K562 (cell line): ENCODE measurements around the gene NDOR1. TPM values are rescaled to one million over a fixed set of nuclear protein-coding genes. Genes with fewer than 3 reads are reported as not detected.
A peak's percentile ranks its signal among the peaks of the same experiment; 100 is the strongest.

ENCODE experiments used
- AFF4 ChIP-seq: sonication (generic); formaldehyde crosslinking; IDR thresholded peaks from 2 replicates; pipeline ENCODE4 v1.8.0; 2023; ENCODE audit warnings: mild to moderate bottlenecking, missing genetic modification reagents
- BRD4 ChIP-seq: fragments of 200-600 bp; sonication (generic); IDR thresholded peaks from 2 replicates; pipeline ENCODE4 v1.6.1; 2017; ENCODE audit warnings: inconsistent platforms
- CCNT2 ChIP-seq: IDR thresholded peaks from 2 replicates; pipeline ENCODE4 v1.6.1; 2011; ENCODE audit warnings: borderline replicate concordance, low read depth, mild to moderate bottlenecking, moderate library complexity, mixed read lengths, low read length; ENCODE audit not compliant: insufficient read length; ENCODE audit errors: extremely low read depth
- CREB1 ChIP-seq, 2 experiments: sonication (generic) in 1 of 2; formaldehyde crosslinking in 1 of 2; IDR thresholded peaks; 2 replicates each; pipeline versions ENCODE4 v1.6.1 to v1.8.0; 2012 to 2022; ENCODE audit warnings: inconsistent platforms in 1 of 2, mild to moderate bottlenecking in 1 of 2, missing genetic modification reagents in 1 of 2, moderate library complexity in 1 of 2
- CTBP1 ChIP-seq: fragments of 450-650 bp; IDR thresholded peaks from 2 replicates; pipeline ENCODE4 v1.6.1; 2016; ENCODE audit warnings: borderline replicate concordance
- MAFK ChIP-seq: IDR thresholded peaks from 2 replicates; pipeline ENCODE4 v1.6.1; 2011; ENCODE audit warnings: low read length, improper control_type of control experiment
- MAX ChIP-seq: sonication (generic); formaldehyde crosslinking; IDR thresholded peaks from 2 replicates; pipeline ENCODE4 v1.9.0; 2022; ENCODE audit warnings: mild to moderate bottlenecking, missing genetic modification reagents
- SIX5 ChIP-seq, 2 experiments: IDR thresholded peaks; 2 replicates each; pipeline ENCODE4 v1.6.1; 2011; ENCODE audit warnings: low read length in 2 of 2, borderline replicate concordance in 1 of 2, low read depth in 1 of 2, mild to moderate bottlenecking in 1 of 2, moderate library complexity in 1 of 2; ENCODE audit not compliant: insufficient read depth in 1 of 2
- SMARCB1 ChIP-seq: IDR thresholded peaks from 2 replicates; pipeline ENCODE4 v1.6.1; 2011; ENCODE audit warnings: improper control_type of control experiment, low read depth; ENCODE audit not compliant: insufficient read length
- THAP12 ChIP-seq: fragments of 250-450 bp; sonication (Bioruptor Pico); IDR thresholded peaks from 2 replicates; pipeline ENCODE4 v1.9.0; 2021; ENCODE audit warnings: mild to moderate bottlenecking, inconsistent platforms
- TOE1 ChIP-seq, 2 experiments: fragments of 450-650 bp in 1 of 2; sonication (generic) in 1 of 2; formaldehyde crosslinking in 1 of 2; IDR thresholded peaks; 2 replicates each; pipeline versions ENCODE4 v1.7.1 to v1.8.0; 2016 to 2022; ENCODE audit warnings: borderline replicate concordance in 2 of 2, mild to moderate bottlenecking in 2 of 2, antibody characterized with exemption in 1 of 2, inconsistent platforms in 1 of 2, low read depth in 1 of 2, missing genetic modification reagents in 1 of 2, moderate library complexity in 1 of 2
- YY1 ChIP-seq, 3 experiments: IDR thresholded peaks; 2 replicates each; pipeline ENCODE4 v1.6.1; 2011; ENCODE audit warnings: low read length in 2 of 3, mild to moderate bottlenecking in 2 of 3, moderate library complexity in 2 of 3, borderline replicate concordance in 1 of 3, control low read depth in 1 of 3, low read depth in 1 of 3; ENCODE audit not compliant: insufficient read depth in 3 of 3, insufficient replicate concordance in 2 of 3, control insufficient read depth in 1 of 3, insufficient read length in 1 of 3; ENCODE audit errors: extremely low read depth in 1 of 3
- ZBTB17 ChIP-seq: fragments of 450-650 bp; formaldehyde crosslinking; IDR thresholded peaks from 2 replicates; pipeline ENCODE4 v1.4.0; 2020; ENCODE audit warnings: mild to moderate bottlenecking
- polyA plus RNA-seq, 8 experiments: library from polyadenylated mRNA; depleted of rRNA in 4 of 8; stranded (reverse) in 5 of 8; unstranded in 3 of 8; fragments of >200 nt; fragmentation: Nextera tagmentation in 2 of 8; fragmentation: Illumina TruSeq in 1 of 8; extraction: Ambion mirVana in 2 of 8; extraction: Trizol in 1 of 8; gene quantifications; 2 replicates each; pipeline versions ENCODE4 v1.2.1 to v1.2.3, GENCODE V29; 2011 to 2014; ENCODE audit warnings: inconsistent platforms in 1 of 8, missing spikeins in 1 of 8
- total RNA-seq, 7 experiments: library from RNA; depleted of rRNA in 6 of 7; stranded (reverse); fragments of >200 nt in 6 of 7; fragmentation: Illumina TruSeq in 2 of 7; extraction: Trizol in 2 of 7; gene quantifications; 2 replicates each; pipeline versions ENCODE4 v1.2.1 to v1.2.3, GENCODE V29; 2011 to 2021; ENCODE audit warnings: low replicate concordance in 1 of 7
- TF ChIP-seq, protein P1 (sequence below): sonication (generic); formaldehyde crosslinking; IDR thresholded peaks from 2 replicates; pipeline ENCODE4 v1.8.1; 2022; ENCODE audit warnings: missing genetic modification reagents

The NDOR1 gene
- total and polyA plus RNA-seq, 9 of the 15 experiments (the other 6 are each of a cell fraction or from before 2014, with no cell fraction given): 0.06 to 36.9 (median 6.9) TPM

GRCh38 chr9:137188490-137189296, 16.8 kb upstream of the NDOR1 start, which contains the start of the genes ANAPC2 and SSNA1 (continued):
- TF ChIP-seq THAP12 (CRISPR knock-in tag) (peak; percentile 17; the same call in 1 of the 2 replicates), SIX5 (IDR thresholded peaks at IDR 0.05; ENCODE audit: borderline replicate concordance in 1 of 2, insufficient read depth in 1 of 2, low read depth in 1 of 2, low read length in 2 of 2) (peak; percentile 59 to 67; a peak in 3 of 4 replicates), MAX (CRISPR knock-in tag) (peak; percentile 85), AFF4 (CRISPR knock-in tag) (peak; percentile 80; the same call in 1 of the 2 replicates), BRD4 (no peak; the same call in 1 of the 2 replicates), MAFK (peak; percentile 36; the same call in 1 of the 2 replicates), TOE1 (IDR thresholded peaks at IDR 0.05; ENCODE audit: borderline replicate concordance) (0 out of 2 replicates have a peak, but pooled peaks have one; percentile 19), TOE1 (CRISPR knock-in tag; IDR thresholded peaks at IDR 0.05; ENCODE audit: borderline replicate concordance, low read depth) (no peak; the same call in none of the 2 replicates), ZBTB17 (CRISPR knock-in tag) (peak; percentile 46; the same call in 1 of the 2 replicates), CREB1 (IDR thresholded peaks at IDR 0.05) (peak; percentile 100), CREB1 (CRISPR knock-in tag; IDR thresholded peaks at IDR 0.05) (peak; percentile 100), CTBP1 (peak; percentile 91; the same call in 1 of the 2 replicates), YY1 (IDR thresholded peaks at IDR 0.05; ENCODE audit: borderline replicate concordance in 1 of 3, control insufficient read depth in 1 of 3, extremely low read depth in 1 of 3, insufficient read depth in 3 of 3, insufficient read length in 1 of 3, insufficient replicate concordance in 2 of 3, low read depth in 1 of 3, low read length in 2 of 3) (peak; percentile 67 to 91 (median 87)), SMARCB1 (no peak), CCNT2 (peak; percentile 93)
- TF ChIP-seq, protein P1, sequence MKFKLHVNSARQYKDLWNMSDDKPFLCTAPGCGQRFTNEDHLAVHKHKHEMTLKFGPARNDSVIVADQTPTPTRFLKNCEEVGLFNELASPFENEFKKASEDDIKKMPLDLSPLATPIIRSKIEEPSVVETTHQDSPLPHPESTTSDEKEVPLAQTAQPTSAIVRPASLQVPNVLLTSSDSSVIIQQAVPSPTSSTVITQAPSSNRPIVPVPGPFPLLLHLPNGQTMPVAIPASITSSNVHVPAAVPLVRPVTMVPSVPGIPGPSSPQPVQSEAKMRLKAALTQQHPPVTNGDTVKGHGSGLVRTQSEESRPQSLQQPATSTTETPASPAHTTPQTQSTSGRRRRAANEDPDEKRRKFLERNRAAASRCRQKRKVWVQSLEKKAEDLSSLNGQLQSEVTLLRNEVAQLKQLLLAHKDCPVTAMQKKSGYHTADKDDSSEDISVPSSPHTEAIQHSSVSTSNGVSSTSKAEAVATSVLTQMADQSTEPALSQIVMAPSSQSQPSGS (CRISPR knock-in tag): 0 out of 2 replicates have a peak, but pooled peaks have one; percentile 62
